GM06990 (cell line): Measurements from ENCODE around the gene PLS3.

Experiments used
- DNase-seq: peaks from one replicate; pipeline ENCODE4 v3.0.0-alpha.2; 2011; ENCODE audit not compliant: insufficient read length; ENCODE audit errors: extremely low read depth
- H3K27me3 ChIP-seq: replicated peaks from 2 replicates; pipeline ENCODE4 v1.6.0; 2011; ENCODE audit warnings: low read length; ENCODE audit not compliant: control insufficient read depth, insufficient read depth
- H3K36me3 ChIP-seq: 2 replicates; pipeline ENCODE4 v1.5.1; 2011; ENCODE audit warnings: low read length; ENCODE audit not compliant: control insufficient read depth, insufficient read depth
- H3K4me3 ChIP-seq: replicated peaks from 2 replicates; pipeline ENCODE4 v1.5.1; 2011; ENCODE audit warnings: low read depth, mild to moderate bottlenecking, control low read depth, low read length
- CTCF ChIP-seq: IDR thresholded peaks from 2 replicates; pipeline ENCODE4 v1.5.1; 2011; ENCODE audit warnings: low read length, control low read depth, mild to moderate bottlenecking, inconsistent platforms; ENCODE audit not compliant: insufficient read depth, poor library complexity, severe bottlenecking

PLS3 gene

GRCh38 chrX:115589419-115589818 lies 28.4 kb downstream of the PLS3 start:
- TF ChIP-seq CTCF, result no peak

GRCh38 chrX:115591420-115591819 lies 30.4 kb downstream of the PLS3 start:
- H3K27me3 ChIP-seq, result no peaks in the 10 kb centered on the region
- H3K36me3 ChIP-seq, result no peaks in the 10 kb centered on the region
- TF ChIP-seq CTCF, result no peak
- no peak for DNase-seq
- no peak overlapping the region for H3K4me3 ChIP-seq

More at GRCh38 chrX:115589419-115589818, 28.4 kb downstream of the PLS3 start:
- Histone ChIP-seq H3K36me3 (no peaks in the 10 kb centered on the region), H3K4me3 (no peak overlapping the region), H3K27me3 (no peaks in the 10 kb centered on the region)
- no peak for DNase-seq

- H3K36me3 ChIP-seq, result no peaks in the 10 kb centered on the region
- no peaks in the 10 kb centered on the region for H3K27me3 ChIP-seq
- TF ChIP-seq CTCF, result no peak
- DNase-seq, result no peak
- H3K4me3 ChIP-seq, result no peak overlapping the region
These were observed 31.2 kb downstream of the PLS3 start for GRCh38 chrX:115591856-115592842.

- no peak for TF ChIP-seq CTCF
- no peaks in the 10 kb centered on the region; the same call in 1 of the 2 replicates for H3K27me3 ChIP-seq
These were observed 32.2 kb downstream of the PLS3 start for GRCh38 chrX:115592997-115593734.

GRCh38 chrX:115595049-115595448 lies 34.1 kb downstream of the PLS3 start:
- no peak for TF ChIP-seq CTCF
- Histone ChIP-seq H3K36me3 (no peaks in the 10 kb centered on the region), H3K4me3 (no peak overlapping the region), H3K27me3 (no peaks in the 10 kb centered on the region; the same call in 1 of the 2 replicates)
- no peak for DNase-seq

More at GRCh38 chrX:115592997-115593734, 32.2 kb downstream of the PLS3 start:
- DNase-seq, result no peak
- Histone ChIP-seq H3K36me3 (no peaks in the 10 kb centered on the region), H3K4me3 (no peak overlapping the region)
